Left kidney (tissue), 2 donors: Measurements from ENCODE around the gene NBEAL2. TPM values are rescaled to one million over a fixed set of nuclear protein-coding genes. Genes with fewer than 3 reads are reported as not detected.
"Not testable (repeated sequence)": the region's sequence is repeated elsewhere in the genome, so short reads cannot be mapped to it uniquely, and the experiment has no call there.

Source experiments
- DNase-seq: peaks from one replicate; pipeline ENCODE4 v3.0.0-alpha.2; 2013
- polyA plus RNA-seq: library from polyadenylated mRNA; unstranded; fragments of 120-200 nt; gene quantifications from one replicate; pipeline ENCODE4 v1.2.1, GENCODE V29; 2013; ENCODE audit not compliant: insufficient read length

The NBEAL2 gene
- polyA plus RNA-seq, 1 donor: 44.0 TPM

GRCh38 chr3:47012342-47013230 is 33.1 kb downstream of the NBEAL2 start:
- no peak for DNase-seq

GRCh38 chr3:47013231-47013630 is 33.8 kb downstream of the NBEAL2 start:
- DNase-seq: no peak

- DNase-seq: no peak
Observed at GRCh38 chr3:47014036-47014435, 34.6 kb downstream of the NBEAL2 start.

GRCh38 chr3:47015151-47015550 is 35.7 kb downstream of the NBEAL2 start:
- DNase-seq: no peak

GRCh38 chr3:47016086-47016933 is 36.8 kb downstream of the NBEAL2 start:
- no peak for DNase-seq

- no peak for DNase-seq
Observed at GRCh38 chr3:47016934-47017435, 37.5 kb downstream of the NBEAL2 start.

GRCh38 chr3:47017504-47018268 is 38.2 kb downstream of the NBEAL2 start:
- no peak for DNase-seq

- no peak for DNase-seq
Observed at GRCh38 chr3:47018269-47018611, 38.8 kb downstream of the NBEAL2 start.

- DNase-seq: no peak
Observed at GRCh38 chr3:47019201-47019600, 39.7 kb downstream of the NBEAL2 start.

- DNase-seq: no peak
Observed at GRCh38 chr3:47020311-47020710, 40.8 kb downstream of the NBEAL2 start.

- no peak for DNase-seq
Observed at GRCh38 chr3:47022641-47023071, 43.2 kb downstream of the NBEAL2 start.

GRCh38 chr3:47024932-47025331 is 45.5 kb downstream of the NBEAL2 start:
- no peak for DNase-seq

- not testable (repeated sequence) for DNase-seq
Observed at GRCh38 chr3:47026432-47026831, 47.0 kb downstream of the NBEAL2 start.

GRCh38 chr3:47028146-47028545 is 48.7 kb downstream of the NBEAL2 start:
- DNase-seq: no peak

GRCh38 chr3:47028667-47029066 is 49.2 kb downstream of the NBEAL2 start:
- no peak for DNase-seq

- not testable (repeated sequence) for DNase-seq
Observed at GRCh38 chr3:47031041-47031440, 51.6 kb downstream of the NBEAL2 start.

GRCh38 chr3:47034868-47035489 is 55.5 kb downstream of the NBEAL2 start:
- no peak for DNase-seq

GRCh38 chr3:47035645-47036044 is 56.2 kb downstream of the NBEAL2 start:
- DNase-seq: no peak

- no peak for DNase-seq
Observed at GRCh38 chr3:47036145-47036544, 56.7 kb downstream of the NBEAL2 start.

GRCh38 chr3:47037302-47037701 is 57.8 kb downstream of the NBEAL2 start:
- DNase-seq: not testable (repeated sequence)

- DNase-seq: no peak
Observed at GRCh38 chr3:47041114-47041513, 61.6 kb downstream of the NBEAL2 start.
